Amygdala (tissue), 56 donors: ENCODE data around the gene GPLD1.
"Not testable (repeated sequence)": the region's sequence is repeated elsewhere in the genome, so short reads cannot be mapped to it uniquely, and the experiment has no call there.

Experiments used
- DNase-seq, 56 donors: peaks; one replicate each; lab custom pipeline; 2025; lab: John Stamatoyannopoulos, UW

Gene GPLD1

DNA sequence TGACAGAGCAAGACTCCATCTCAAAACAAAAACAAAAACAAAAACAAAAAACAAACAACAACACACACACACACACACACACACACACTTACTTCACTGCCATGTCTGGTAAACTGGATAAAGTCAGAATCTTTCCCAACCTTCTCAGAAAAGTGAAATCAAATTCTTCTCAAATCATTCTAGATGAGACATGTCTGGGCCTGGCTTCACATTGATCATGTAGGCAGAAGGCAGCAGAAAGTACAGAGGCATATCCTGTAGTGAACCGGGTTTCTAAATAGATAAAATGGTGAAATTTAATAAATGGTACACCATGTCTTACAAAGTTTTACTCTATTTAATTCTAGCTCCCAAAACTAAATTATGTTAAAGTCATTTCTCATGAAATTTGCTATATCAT is 101.6 kb downstream of the GPLD1 start:
- DNase-seq: no peak

DNA sequence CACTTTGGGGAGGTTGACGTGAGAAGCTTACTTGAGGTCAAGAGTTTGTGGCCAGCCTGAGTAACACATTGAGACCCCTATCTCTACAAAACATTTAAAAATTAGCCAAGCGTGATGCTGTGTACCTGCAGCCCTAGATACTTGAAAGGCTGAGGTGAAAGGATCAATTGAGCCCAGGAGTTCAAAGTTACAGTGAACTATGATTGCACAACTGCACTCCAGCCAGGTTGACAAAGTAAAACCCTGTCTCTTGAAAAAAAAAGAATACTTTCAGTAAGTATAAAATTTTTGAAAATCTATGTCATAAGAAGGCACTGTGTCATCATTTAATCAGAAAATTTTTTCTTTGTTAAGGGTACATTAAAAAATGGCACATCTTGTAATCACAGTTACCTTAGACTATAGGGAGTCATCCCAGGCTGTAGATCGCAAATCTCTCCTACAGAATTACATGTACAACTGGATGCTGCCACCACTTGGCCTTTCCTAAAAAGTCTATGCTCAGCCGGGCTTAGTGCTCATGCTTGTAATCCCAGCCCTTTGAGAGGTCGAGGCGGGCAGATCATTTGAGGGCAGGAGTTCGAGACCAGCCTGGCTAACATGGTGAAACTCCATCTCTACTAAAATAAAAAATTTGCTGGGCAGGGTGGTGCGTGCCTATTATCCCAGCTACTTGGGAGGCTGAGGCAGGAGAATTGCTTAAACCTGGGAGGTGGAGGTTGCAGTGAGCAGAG is 103.7 kb downstream of the GPLD1 start:
- no peak for DNase-seq

DNA sequence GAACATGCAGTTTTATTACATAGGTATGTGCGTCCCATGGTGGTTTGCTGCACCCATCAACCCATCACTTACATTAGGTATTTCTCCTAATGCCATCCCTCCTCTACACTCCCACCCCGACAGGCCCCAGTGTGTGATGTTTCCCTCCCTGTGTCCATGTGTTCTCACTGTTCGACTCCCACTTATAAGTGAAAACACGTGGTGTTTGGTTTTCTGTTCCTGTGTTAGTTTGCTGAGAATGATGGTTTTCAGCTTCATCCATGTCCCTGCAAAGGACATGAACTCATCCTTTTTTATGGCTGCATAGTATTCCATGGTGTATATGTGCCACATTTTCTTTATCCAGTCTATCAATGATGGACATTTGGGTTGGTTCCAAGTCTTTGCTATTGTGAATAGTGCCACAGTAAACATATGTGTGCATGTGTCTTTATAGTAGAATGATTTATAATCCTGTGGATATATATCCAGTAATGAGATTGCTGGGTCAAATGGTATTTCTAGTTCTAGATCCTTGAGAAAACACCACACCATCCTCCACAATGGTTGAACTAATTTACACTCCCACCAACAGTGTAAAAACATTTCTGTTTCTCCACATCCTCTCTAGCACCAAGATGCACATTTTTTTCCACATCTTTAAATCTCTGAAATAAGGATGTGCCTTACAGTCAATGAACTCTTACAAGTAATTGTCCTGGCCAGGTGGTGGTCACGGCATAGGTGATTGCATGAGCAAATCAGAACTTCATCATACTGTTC is 104.8 kb downstream of the GPLD1 start:
- DNase-seq: not testable (repeated sequence)

DNA sequence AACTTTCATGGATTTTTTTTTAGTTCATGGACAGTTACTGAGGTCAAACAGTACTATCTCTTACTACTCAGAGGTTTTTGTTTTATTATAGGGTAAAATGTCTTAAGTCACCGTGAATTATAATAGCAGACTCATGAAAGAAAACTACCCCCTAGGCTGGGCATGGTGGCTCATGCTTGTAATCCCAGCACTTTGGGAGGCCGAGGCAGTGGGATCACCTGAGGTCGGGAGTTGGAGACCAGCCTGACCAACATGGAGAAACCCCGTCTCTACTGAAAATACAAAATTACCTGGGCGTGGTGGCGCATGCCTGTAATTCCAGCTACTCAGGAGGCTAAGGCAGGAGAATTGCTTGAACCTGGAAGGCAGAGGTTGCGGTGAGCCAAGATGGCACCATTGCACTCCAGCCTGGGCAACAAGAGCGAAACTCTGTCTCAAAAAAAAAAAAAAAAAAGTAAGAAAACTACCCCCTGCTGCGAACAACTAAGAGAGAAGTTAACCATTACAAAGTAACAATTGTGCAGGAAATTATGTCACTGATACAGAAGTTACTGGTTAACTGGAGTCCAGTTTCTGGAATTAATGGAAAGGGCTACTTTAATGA is 106.4 kb downstream of the GPLD1 start:
- not testable (repeated sequence) for DNase-seq

DNA sequence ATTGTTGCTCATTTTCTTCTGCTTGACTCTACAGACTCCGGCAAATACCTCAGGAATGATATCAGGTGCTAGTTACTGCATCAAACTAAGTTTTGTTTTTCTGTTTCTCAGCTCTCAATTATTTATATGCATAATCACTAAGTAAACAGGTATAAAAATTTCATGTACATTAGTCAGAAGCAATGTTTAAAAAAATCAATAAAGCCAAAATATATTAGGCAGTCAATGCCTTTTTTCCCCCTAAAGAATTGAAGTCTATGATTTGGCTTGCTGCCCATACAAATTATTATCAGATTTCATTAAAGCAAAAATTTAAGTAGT is 107.2 kb downstream of the GPLD1 start:
- no peak for DNase-seq

DNA sequence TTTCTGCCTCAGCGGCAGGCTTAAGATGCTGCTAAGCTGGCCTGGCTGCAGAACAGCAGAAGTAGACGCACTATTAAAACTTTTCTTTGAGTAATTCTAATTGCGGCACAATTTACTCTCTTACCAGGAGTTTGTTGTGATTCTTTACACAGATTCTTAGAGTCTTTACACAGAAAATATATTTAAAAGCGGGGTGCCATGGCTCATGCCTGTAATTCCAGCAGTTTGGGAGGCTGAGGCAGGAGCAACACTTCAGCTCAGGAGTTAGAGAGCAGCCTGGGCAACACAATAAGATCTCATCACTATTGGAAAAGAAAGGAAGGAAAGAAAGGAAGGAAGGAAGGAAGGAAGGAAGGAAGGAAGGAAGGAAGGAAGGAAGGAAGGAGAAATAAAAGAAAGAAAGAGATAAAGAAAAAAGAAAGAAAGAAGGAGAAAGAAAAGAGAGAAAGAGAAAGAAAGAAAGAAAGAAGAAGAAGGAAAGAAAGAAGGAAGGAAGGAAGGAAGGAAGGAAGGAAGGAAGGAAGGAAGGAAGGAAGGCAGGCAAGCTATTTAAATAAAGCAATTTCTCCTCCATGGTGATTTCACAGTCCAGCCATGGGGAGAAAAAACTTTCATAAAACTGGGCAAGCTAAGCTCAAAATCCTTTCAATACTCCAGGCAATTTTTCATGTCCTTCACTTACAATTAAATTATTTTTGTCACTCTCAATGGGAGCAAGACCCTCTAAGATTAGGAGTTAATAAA is 107.7 kb downstream of the GPLD1 start:
- DNase-seq: no peak

DNA sequence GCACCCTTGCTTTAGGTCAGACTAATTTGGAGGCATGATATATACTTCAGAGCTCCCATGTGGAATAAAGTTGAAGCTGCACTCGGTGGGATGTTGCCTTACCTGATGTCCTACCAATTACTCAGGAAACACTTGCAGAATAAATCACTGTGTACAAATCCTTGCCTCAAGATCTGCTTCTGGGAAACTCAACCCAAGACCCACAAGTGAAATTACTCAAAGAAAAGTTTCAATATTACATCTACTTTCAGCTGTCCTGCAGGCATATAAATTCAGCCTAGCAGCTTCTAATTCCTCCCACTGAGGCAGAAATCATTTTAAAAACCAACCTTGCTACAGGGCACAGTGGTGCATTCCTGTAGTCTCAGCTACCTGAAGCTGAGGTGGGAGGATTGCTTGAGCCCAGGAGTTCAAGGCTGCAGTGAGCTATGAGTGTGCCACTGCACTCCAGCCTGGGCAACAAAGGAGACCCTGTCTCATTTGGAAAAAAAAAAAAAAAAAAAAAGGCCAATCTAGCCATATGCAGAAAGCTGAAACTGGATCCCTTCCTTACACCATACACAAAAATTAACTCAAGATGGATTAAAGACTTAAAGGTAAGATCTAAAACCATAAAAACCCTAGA is 110.8 kb downstream of the GPLD1 start:
- DNase-seq: no peak
